GM12872 (cell line): ENCODE results near the gene EHBP1L1.

Source experiments
- CTCF ChIP-seq: IDR thresholded peaks from 3 replicates; pipeline ENCODE4 v1.5.1; 2011; ENCODE audit warnings: low read depth, mild to moderate bottlenecking, low read length, moderate library complexity; ENCODE audit not compliant: insufficient read depth

Gene EHBP1L1

DNA sequence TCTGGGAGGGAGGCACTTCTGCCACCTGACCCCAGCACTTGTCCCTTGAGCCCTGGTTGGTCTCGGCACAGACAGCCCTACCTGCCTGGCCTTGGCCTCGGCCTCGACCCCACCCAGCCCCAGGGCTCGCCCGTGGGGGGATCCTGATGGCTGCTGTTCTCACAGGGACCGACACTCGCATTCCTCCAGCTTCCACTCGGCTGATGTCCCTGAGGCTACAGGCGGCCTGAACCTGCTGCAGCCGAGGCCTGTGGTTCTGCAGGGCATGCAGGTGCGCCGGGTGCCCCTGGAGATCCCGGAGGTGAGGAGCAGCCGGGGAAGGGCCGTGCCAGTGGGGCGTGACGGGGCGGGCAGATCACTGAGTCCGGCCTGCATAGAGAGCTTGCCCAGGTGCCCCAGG is 44.8 kb downstream of the EHBP1L1 start:
- no peak for TF ChIP-seq CTCF

DNA sequence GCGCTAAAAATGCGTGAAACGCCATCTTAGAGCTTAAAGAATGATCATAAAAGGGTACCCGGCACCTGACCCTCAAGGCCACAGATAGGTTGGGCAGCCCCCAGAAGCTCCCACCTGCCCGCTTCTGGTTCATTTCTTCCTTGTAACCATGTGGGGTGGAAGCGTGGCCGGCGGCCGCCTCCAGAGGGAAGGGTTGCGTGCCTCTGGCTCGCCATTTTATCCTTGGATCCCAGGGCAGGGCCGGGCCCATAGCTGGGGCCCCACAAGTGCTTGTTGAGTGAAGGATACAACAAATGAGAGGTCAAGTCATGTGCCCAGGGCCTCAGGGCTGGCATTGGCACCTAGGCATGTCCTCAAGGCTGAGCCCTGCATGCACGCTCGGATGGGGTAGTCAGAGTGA is 45.6 kb downstream of the EHBP1L1 start:
- TF ChIP-seq CTCF: no peak

DNA sequence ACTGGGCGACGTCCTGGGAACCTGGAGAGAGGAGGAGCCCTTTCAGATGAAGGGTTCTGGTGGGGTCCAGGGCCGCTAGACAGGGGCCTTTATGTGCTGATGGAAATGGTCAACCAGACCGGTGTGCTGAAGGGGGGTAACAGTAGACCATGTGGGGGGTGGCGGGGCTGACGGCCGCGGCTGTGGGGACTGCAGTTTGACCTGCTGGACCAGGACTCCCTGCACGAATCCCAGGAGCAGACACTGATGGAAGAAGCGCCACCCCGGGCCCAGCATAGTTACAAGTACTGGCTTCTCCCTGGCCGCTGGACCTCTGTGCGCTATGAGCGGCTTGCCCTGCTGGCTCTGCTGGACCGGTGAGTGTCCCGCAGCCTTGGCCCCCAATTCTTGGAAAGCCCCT is 46.2 kb downstream of the EHBP1L1 start:
- no peak for TF ChIP-seq CTCF

DNA sequence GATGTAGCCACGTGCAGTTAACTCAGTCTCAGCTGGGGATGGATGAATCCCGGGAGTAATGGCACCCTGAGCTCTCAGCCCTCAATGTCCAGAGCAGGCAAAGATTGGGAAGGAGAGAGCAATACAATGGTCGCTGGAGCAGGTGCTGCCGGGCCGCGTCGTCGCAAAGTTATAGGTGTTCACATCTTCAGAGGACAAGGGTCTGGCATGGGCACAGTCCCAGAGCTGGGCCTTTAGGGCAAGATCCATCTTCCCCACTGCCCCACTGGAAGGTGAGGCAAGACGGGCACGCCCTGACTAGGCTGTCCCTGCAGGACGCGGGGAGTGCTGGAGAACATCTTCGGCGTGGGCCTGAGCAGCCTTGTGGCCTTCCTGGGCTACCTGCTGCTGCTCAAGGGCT is 47.3 kb downstream of the EHBP1L1 start:
- TF ChIP-seq CTCF: no peak

DNA sequence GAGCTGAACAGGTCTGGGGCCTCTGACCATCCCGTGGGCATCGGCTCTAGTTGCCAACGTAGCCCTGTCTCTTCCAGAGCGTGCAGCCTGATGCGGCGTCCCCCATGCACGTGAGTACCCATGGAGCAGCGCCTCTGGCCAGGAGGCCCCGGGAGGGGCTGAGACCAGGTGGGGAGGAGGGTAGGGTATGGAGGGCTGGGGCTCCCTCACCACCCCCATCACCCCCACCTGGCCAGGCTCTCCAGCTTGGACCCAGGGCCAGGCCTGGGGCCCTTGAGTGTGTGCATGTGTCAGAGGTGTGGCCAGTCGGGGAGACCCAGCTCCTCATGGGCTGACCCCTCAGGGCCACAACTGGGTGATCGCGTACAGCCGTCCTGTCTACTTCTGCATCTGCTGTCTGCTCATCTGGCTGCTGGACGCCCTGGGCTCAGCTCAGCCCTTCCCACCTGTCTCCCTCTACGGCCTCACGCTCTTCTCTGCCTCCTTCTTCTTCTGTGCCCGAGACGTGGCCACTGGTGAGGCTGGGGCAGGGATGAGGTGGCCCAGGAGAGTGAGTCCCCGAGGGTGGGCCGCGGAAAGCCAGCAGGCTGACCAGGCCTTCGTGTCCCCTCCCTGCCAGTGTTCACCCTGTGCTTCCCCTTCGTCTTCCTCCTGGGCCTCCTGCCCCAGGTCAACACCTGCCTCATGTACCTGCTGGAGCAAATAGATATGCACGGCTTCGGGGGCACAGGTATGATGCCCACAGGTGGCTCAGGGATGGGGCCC is 48.2 kb downstream of the EHBP1L1 start:
- no peak for TF ChIP-seq CTCF

- no peak for TF ChIP-seq CTCF
Observed at GRCh38 chr11:65624931-65625627, 49.2 kb downstream of the EHBP1L1 start.

DNA sequence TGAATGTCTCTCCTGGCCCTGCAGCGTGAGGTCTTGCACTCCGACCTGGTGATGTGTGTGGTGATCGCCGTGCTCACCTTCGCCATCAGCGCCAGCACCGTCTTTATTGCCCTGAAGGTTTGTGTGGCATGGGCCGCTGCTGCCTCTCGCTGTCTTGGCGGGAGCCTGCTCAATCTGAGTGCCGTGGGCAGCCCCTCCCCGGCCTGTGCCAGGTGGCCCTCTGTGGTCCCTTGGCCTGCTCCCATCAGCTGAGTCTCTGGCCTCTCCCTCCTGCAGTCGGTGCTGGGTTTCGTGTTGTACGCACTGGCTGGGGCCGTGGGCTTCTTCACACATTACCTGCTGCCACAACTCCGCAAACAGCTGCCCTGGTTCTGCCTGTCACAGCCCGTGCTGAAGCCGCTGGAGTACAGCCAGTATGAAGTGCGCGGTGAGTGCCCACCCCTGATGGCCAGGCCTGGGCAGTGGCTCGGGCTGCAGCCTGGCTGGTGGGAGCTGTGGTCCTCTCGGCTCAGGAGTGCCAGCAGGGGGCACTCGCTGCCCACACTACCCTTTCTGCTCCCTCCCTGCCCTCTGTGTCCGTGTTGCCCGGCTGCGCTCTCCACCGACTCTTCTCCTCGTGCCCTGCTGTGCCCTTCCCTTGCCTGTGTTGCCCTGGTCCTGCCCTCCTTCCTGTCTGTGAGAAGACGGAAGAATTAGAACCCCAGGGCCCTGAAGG is 49.9 kb downstream of the EHBP1L1 start:
- TF ChIP-seq CTCF: peak; percentile 92
